PC-3 (cell line): ENCODE data around the gene CXCL3. TPM values are rescaled to one million over a fixed set of nuclear protein-coding genes. Genes with fewer than 3 reads are reported as not detected.

Experiments
- ATAC-seq: fragments of 200-7000 bp; cut with Tn5 transposase; 2 replicates; pipeline ENCODE4 v1.9.1; 2020; ENCODE audit warnings: mild to moderate bottlenecking, moderate library complexity
- BruUV-seq: library from RNA; stranded (reverse); fragments of 400-500 nt; replicated peaks from 2 replicates; lab custom pipeline; 2021; lab: Mats Ljungman, UMichigan
- CTCF ChIA-PET: fragments of 300-600 bp; sonication (Branson Sonifier 250); formaldehyde crosslinking; loops from one replicate; lab custom pipeline; 2022; ENCODE audit warnings: antibody characterized with exemption; lab: Charles Lee
- POLR2A ChIA-PET: fragments of 300-600 bp; sonication (Branson Sonifier 250); formaldehyde crosslinking; loops from one replicate; lab custom pipeline; 2022; ENCODE audit warnings: antibody characterized with exemption; ENCODE audit not compliant: unreplicated experiment; lab: Charles Lee
- DNase-seq: peaks from one replicate; pipeline ENCODE4 v3.0.0-alpha.2; 2015
- H2AFZ ChIP-seq: fragments of 300-600 bp; sonication (generic); 2 replicates; pipeline ENCODE4 v1.6.0; 2016; ENCODE audit warnings: antibody characterized with exemption, low read length
- H3F3A ChIP-seq: fragments of 300-600 bp; sonication (generic); one replicate; pipeline ENCODE4 v1.6.0; 2017; ENCODE audit warnings: antibody characterized with exemption, low read length, control low read depth, mild to moderate bottlenecking; ENCODE audit not compliant: unreplicated experiment
- H3K27ac ChIP-seq: fragments of 300-600 bp; sonication (generic); 2 replicates; pipeline ENCODE4 v1.5.1; 2016; ENCODE audit warnings: mild to moderate bottlenecking, low read length
- H3K27me3 ChIP-seq: fragments of 300-600 bp; sonication (generic); 2 replicates; pipeline ENCODE4 v1.6.1; 2016; ENCODE audit warnings: low read length, mixed read lengths
- H3K36me3 ChIP-seq: fragments of 300-600 bp; sonication (generic); 2 replicates; pipeline ENCODE4 v1.6.1; 2016; ENCODE audit warnings: low read depth, mixed run types, low read length, mixed read lengths
- H3K4me1 ChIP-seq: fragments of 300-600 bp; sonication (generic); 2 replicates; pipeline ENCODE4 v1.5.1; 2016; ENCODE audit warnings: low read length; ENCODE audit not compliant: insufficient read depth
- H3K4me2 ChIP-seq: fragments of 300-600 bp; sonication (generic); 2 replicates; pipeline ENCODE4 v1.6.0; 2016; ENCODE audit warnings: low read length
- H3K4me3 ChIP-seq: fragments of 300-600 bp; sonication (generic); 2 replicates; pipeline ENCODE4 v1.5.1; 2016; ENCODE audit warnings: mild to moderate bottlenecking, low read length, mixed read lengths
- H3K79me2 ChIP-seq: fragments of 300-600 bp; sonication (generic); 2 replicates; pipeline ENCODE4 v1.6.1; 2017; ENCODE audit warnings: low read length, mixed read lengths
- H3K9ac ChIP-seq: fragments of 300-600 bp; sonication (generic); 2 replicates; pipeline ENCODE4 v1.6.0; 2016; ENCODE audit warnings: mild to moderate bottlenecking, low read length
- H3K9me2 ChIP-seq: fragments of 300-600 bp; sonication (generic); replicated peaks from 2 replicates; pipeline ENCODE4 v1.6.1; 2016; ENCODE audit warnings: mixed run types, low read length, mixed read lengths
- H3K9me3 ChIP-seq: fragments of 300-600 bp; sonication (generic); 2 replicates; pipeline ENCODE4 v1.6.1; 2016; ENCODE audit warnings: low read length, mixed read lengths
- H4K20me1 ChIP-seq: fragments of 300-600 bp; sonication (generic); 2 replicates; pipeline ENCODE4 v1.6.1; 2016; ENCODE audit warnings: low read length, mixed read lengths
- CTCF ChIP-seq: fragments of 300-600 bp; sonication (generic); conservative IDR thresholded peaks from 2 replicates; pipeline ENCODE4 v1.5.1; 2017; ENCODE audit warnings: antibody characterized with exemption, low read depth, mild to moderate bottlenecking, low read length
- EZH2 ChIP-seq: fragments of 300-600 bp; sonication (generic); IDR thresholded peaks from one replicate; pipeline ENCODE4 v1.6.1; 2017; ENCODE audit warnings: antibody characterized with exemption, mild to moderate bottlenecking, low read length; ENCODE audit not compliant: unreplicated experiment
- EZH2phosphoT487 ChIP-seq: fragments of 300-600 bp; sonication (generic); IDR thresholded peaks from 2 replicates; pipeline ENCODE4 v1.6.1; 2018; ENCODE audit warnings: mild to moderate bottlenecking, antibody characterized with exemption, low read length, borderline replicate concordance
- intact Hi-C: fragments of 100-400 bp; cut with micrococcal nuclease; formaldehyde crosslinking; loops from 2 replicates; pipeline ENCODE4 v1.9.0; 2023
- total RNA-seq: library from RNA; depleted of rRNA; stranded (reverse); fragments of >200 nt; gene quantifications from 2 replicates; pipeline ENCODE4 v1.2.3, GENCODE V29; 2014

CXCL3 gene
- total RNA-seq, 1 experiment from 2014 or later: 28.9 TPM

GRCh38 chr4:74072739-74073138 lies 34.2 kb upstream of the CXCL3 start:
- no peak overlapping the region for H3K27ac ChIP-seq
- DNase-seq (no peak), ATAC-seq (no peak)
- POLR2A ChIA-PET: no interaction called here
- H4K20me1 ChIP-seq: no peaks in the 10 kb centered on the region
- H3K4me2 ChIP-seq: no peak overlapping the region
- H3K9ac ChIP-seq: no peak overlapping the region
- CTCF ChIA-PET: no interaction called here
- H3K9me3 ChIP-seq: no peaks in the 10 kb centered on the region; the same call in 1 of the 2 replicates
- H3K4me3 ChIP-seq: no peak overlapping the region
- no peaks in the 10 kb centered on the region for H3K36me3 ChIP-seq
- H3F3A ChIP-seq: no peaks in the 10 kb centered on the region
- no peak for TF ChIP-seq CTCF
- TF ChIP-seq EZH2: no peak
- TF ChIP-seq EZH2phosphoT487: no peak
- BruUV-seq: no TSS peak
- no peaks in the 10 kb centered on the region for H3K27me3 ChIP-seq
- intact Hi-C loops: no loop called here
- H3K79me2 ChIP-seq: no peaks in the 10 kb centered on the region
- H3K4me1 ChIP-seq: no peaks in the 10 kb centered on the region
- no peak overlapping the region for H2AFZ ChIP-seq
- no peaks in the 10 kb centered on the region for H3K9me2 ChIP-seq

- Histone ChIP-seq H3K79me2 (no peaks in the 10 kb centered on the region), H3K27ac (no peak overlapping the region), H3K4me3 (no peak overlapping the region), H3K27me3 (no peaks in the 10 kb centered on the region), H3K9ac (no peak overlapping the region), H3K4me2 (no peak overlapping the region), H3K36me3 (no peaks in the 10 kb centered on the region), H2AFZ (no peak overlapping the region), H3F3A (no peaks in the 10 kb centered on the region), H3K9me2 (no peaks in the 10 kb centered on the region), H3K4me1 (no peaks in the 10 kb centered on the region), H3K9me3 (no peaks in the 10 kb centered on the region; the same call in 1 of the 2 replicates), H4K20me1 (no peaks in the 10 kb centered on the region)
- intact Hi-C loops: no loop called here
- ChIA-PET POLR2A (no interaction called here), CTCF (no interaction called here)
- TF ChIP-seq EZH2 (no peak), CTCF (no peak), EZH2phosphoT487 (no peak)
- ATAC-seq (no peak), DNase-seq (no peak)
- no TSS peak for BruUV-seq
Observed at GRCh38 chr4:74067586-74067985, 29.1 kb upstream of the CXCL3 start.

- Histone ChIP-seq H3K9me2 (no peaks in the 10 kb centered on the region), H3K4me2 (no peak overlapping the region), H3K4me1 (no peaks in the 10 kb centered on the region), H3K79me2 (no peaks in the 10 kb centered on the region), H3K9ac (no peak overlapping the region), H3K27ac (no peak overlapping the region), H3K27me3 (no peaks in the 10 kb centered on the region), H3K36me3 (no peaks in the 10 kb centered on the region), H4K20me1 (no peaks in the 10 kb centered on the region), H3K4me3 (no peak overlapping the region), H3F3A (no peaks in the 10 kb centered on the region), H2AFZ (no peak overlapping the region), H3K9me3 (no peaks in the 10 kb centered on the region; the same call in 1 of the 2 replicates)
- TF ChIP-seq EZH2 (no peak), CTCF (no peak), EZH2phosphoT487 (no peak)
- intact Hi-C loops: no loop called here
- CTCF ChIA-PET: no interaction called here
- ATAC-seq: no peak
- POLR2A ChIA-PET: no interaction called here
- no TSS peak for BruUV-seq
- DNase-seq: no peak
Observed at GRCh38 chr4:74066232-74066631, 27.7 kb upstream of the CXCL3 start.
